CD4-positive, alpha-beta T cell treated with Interleukin-4 for 1 hour (primary cell): ENCODE data around the gene NR2C2AP.
"Not testable (repeated sequence)": the region's sequence is repeated elsewhere in the genome, so short reads cannot be mapped to it uniquely, and the experiment has no call there.

Experiments
- DNase-seq, 2 donors: peaks; one replicate each; pipeline ENCODE4 v3.0.0-alpha.2; 2020 to 2022

NR2C2AP gene, protein sequence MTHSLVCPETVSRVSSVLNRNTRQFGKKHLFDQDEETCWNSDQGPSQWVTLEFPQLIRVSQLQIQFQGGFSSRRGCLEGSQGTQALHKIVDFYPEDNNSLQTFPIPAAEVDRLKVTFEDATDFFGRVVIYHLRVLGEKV

DNA sequence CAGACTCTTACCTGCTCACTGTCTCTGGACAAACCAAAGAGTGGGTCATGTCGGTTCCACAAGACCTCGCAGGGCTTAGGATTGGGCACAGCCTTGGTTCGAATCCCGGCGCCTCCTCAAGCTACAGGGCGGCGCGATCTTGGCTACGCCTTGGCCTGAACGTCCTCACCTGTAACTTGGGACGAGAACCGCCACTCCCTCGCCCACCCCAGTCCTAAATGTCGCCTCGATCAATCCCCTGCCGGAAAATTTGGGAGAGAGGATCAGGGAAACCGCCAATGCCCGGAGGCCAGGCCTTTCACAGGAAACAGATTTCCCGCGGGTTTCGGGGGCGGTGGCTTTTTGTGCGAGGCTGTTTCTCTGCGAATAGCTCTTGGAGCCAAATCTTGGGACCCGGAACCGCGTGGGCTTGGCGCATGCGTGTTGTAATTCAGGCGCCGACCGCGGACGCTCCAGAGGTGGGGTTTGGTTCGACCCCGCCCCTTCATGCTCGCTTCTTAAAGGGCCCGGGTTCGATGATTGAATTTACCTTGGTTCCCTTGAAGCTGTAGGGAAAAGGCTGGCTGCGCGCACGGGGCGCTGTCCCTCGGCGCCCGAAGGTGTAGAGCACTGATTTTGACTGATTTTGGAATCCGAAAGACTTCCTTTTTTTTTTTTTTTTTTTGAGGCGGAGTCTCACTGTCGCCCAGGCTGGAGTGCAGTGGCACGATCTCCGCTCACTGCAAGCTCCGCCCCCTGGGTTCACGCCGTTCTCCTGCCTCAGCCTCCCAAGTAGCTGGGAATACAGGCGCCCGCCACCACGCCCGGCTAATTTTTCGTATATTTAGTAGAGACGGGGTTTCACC is at the start of gene NR2C2AP:
NR2C2AP (minus strand) TSS at position 403 of the 845 bp plus-strand sequence; CDS start at position 49, 354 bp downstream.
- peak; percentile 92 to 93 for DNase-seq

DNA sequence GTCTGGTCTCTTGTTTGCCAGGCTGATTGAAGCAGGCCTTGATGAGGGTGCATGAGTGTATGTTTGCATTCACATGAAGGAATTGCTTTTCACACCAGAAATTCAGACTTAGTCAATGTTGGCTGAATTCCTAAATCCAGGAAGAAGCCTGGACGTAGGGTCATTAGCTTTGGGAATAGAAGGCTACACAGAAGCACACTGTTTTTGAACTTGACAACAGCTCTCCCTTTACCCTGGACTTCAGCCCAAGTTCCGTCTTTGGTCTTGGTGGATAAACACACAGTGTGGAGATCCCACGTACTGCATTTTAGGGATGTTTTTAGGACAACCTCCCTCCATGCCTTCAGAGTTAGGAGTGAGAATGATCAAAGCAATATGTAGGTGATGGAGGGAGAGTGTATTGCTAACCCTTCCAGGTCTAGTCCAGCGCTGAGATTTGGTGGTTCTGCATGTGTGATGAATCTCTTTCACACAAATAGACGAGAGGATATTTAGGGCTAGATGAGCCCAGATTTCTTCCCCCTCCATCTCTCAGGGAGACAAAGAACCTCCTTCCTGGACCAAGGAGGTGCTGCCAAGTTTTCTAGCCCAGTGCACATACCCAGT is 47.1 kb upstream of the NR2C2AP start:
- no peak for DNase-seq

DNA sequence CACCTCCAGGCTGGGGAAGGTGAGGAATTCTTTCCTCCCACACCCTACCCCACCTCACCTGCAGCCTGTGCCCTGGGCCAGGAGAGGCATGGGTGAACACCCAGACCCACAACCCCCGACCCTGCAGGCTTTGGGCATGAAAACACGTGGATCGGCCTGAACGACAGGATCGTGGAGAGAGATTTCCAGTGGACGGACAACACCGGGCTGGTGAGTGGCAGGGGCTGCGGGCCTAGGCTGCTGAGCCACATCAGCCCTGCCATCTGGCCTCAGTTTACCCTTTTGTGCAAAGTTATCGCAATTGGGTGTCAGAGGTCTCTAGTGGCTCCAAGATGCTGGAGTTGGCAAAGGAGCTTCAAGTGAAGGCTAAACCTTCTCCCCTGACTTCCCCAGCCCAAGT is 37.3 kb upstream of the NR2C2AP start:
- no peak for DNase-seq

DNA sequence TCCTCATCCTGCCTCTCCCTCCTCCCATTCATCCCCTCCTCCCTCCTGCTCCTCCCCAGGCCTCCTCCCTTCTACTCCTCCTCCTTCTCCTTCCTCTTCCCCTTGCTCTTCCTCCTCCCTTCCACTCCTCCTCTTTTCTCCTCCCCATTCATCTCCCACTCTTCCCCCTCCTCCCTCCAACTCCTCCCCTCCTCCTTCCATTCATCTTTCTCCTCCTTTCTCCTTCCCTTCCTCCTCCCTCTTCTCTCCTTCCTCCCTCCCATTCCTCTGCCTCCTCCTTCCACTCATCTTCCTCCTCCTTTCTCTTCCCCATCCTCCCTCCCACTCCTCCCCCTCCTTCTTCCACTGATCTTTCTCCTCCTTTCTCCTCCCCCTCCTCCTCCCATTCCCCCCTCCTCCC is 36.5 kb upstream of the NR2C2AP start:
- no peak for DNase-seq

DNA sequence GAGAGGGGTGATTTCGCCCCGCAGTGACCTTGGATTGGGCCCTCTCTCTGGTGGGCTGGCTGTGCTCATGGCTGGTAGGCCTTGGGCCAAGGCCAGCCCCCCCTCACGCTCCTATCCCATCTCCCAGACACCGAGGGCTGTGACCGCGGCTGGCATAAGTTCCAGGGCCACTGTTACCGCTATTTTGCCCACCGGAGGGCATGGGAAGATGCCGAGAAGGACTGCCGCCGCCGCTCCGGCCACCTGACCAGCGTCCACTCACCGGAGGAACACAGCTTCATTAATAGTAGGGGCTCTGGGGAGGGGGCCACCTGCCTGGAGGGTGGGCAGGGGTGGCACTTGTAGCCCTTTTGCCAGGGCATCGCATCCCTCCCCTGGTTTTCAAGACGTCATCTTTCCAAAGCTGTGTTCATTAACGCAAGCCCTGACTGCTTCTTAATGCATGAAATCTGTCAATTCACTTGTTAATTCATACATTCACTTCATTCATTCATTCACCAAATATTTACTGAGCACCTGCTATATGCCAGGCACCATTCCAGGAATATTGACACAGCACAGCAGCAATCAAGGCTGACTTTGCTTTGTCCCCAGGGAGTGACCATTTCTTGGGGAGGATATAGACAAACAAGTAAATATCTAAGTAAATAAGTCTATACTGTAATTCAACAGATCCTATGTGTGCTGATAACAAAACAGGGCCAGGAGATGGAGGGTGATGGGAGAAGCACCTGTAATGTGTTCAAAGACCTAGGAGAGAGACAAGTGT is 35.1 kb upstream of the NR2C2AP start:
- DNase-seq = no peak

DNA sequence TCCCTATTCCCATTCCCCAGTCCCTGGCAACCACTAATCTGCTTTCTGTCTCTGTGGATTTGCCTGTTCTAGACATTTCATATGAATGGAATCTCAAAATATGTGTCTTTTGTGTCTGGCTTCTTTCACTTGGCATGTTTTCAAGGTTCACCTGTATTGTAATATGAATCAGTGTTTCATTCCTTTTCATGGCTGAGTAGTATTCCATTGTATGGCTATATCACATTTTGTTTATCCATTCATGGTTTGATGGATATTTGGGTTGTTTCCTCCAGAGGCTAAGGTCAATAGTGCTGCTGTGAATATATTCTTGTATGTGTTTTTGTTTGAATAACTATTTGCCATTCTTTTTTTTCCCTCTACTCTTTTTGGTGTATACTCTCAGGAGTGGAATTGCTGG is 33.0 kb upstream of the NR2C2AP start:
- no peak for DNase-seq

DNA sequence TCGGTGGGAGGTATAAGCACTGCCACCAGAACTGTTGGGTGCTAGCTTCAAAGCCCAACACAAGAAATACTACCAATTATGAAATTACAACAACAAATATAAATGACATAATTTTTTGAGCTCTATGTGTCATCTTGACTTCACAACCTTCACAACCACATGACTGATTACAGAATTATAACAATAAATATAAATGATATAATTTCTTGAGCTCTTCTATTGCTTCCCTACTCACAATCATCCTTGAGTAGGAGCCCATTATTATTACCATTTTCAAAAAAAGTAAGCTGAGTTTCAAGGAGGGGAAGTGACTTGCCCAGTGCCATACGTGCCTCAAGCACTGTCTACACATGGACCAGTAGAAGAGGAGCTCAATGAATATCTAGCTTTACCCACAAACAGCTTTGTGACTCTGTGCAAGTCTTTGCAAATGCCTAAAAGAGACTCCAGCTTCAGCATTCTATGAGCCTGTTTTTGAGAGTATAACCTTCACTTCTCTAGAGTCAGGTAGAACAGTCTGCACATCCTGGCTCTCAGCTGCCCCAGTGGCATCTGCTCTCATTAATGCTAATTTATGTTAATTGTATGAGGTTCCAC is 31.1 kb upstream of the NR2C2AP start:
- DNase-seq = no peak

DNA sequence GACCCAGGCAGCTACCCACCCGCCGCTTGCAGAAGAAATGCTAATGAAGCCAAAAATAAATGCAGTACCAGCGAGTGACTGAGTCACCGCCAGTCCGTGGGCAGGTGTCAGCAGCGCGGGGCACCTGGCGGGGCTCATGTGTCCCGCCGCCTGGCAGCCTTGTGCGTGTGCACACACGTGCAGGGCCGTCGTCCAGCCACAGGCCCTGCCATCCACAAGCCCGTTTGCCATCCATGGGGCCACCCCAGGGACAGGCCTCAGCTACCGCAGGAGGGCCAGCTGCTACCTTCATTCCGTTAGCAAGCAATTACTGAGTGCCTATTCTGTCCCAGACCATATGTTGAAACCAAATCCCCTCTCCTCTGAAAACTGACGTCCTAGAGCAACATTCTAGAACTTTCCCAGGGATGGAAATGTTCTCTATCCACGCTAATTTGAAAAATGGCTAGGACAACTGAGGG is 29.1 kb upstream of the NR2C2AP start:
- no peak for DNase-seq

DNA sequence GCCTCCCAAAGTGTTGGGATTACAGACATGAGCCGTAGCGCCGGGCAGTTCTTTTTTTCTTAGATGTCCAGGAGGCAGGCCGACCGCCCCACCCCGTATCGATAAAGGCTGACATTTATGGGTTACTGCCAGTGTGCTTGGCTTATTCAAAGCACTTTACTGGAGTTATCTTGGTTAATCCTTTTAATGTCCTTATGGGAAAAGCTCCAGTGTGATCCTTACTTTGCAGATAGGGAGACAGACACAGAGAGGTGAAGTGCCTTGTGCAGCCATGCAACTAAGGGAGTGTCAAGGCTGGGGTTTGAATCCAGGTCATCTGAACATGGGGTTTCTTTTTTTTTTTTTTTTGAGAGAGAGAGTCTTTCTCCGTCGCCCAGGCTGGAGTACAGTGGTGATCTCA is 27.8 kb upstream of the NR2C2AP start:
- DNase-seq = no peak

DNA sequence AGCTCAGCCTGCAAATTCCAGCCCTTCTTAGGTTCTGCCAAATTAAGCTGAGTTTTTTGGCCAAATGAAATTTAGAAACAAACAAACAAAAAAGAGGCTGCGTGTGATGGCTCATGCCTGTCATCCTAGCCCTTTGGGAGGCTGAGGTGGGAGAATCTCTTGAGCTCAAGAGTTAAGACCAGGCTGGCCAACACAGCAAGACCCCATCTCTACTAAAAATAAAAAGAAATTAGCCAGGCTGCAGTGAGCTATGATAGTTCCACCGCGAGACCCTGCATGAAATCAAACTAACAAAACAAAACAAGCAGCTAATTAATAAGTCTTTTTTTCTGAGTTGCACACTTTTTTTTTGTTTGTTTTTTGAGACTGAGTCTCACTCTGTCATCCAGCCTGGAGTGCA is 26.5 kb upstream of the NR2C2AP start:
- DNase-seq = no peak

DNA sequence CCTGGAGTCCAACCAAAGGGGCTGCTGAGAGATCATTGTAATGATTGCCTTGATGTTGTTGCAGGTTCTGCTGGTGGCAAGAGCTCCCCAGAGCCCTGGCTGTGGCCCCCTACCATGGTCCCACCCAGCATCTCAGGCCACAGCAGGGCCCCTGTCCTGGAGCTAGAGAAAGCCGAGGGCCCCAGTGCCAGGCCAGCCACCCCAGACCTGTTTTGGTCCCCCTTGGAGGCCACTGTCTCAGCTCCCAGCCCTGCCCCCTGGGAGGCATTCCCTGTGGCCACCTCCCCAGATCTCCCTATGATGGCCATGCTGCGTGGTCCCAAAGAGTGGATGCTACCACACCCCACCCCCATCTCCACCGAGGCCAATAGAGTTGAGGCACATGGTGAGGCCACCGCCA is 24.0 kb upstream of the NR2C2AP start:
- DNase-seq = no peak

DNA sequence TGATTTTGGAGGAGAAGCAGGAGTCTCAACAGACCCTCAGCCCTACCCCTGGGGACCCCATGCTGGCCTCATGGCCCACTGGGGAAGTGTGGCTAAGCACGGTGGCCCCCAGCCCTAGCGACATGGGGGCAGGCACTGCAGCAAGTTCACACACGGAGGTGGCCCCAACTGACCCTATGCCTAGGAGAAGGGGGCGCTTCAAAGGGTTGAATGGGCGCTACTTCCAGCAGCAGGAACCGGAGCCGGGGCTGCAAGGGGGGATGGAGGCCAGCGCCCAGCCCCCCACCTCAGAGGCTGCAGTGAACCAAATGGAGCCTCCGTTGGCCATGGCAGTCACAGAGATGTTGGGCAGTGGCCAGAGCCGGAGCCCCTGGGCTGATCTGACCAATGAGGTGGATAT is 23.4 kb upstream of the NR2C2AP start:
- DNase-seq = no peak

DNA sequence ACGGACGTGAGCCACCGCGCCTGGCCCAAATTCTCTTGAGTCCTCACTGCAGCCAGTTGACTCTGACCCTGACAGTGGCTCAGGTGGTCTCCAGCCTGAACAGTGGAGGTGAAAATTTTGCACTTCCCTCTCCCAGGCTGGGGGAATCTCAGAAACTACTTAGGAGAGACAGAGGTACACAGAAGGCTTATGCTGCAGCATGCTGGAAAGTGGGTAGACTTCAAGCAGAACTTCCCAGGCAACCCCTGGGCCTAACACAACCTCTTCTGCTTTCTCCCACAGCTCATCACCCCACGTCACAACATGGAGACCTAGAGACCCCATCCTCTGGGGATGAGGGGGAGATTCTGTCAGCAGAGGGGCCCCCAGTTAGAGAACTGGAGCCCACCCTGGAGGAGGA is 23.0 kb upstream of the NR2C2AP start:
- no peak for DNase-seq

DNA sequence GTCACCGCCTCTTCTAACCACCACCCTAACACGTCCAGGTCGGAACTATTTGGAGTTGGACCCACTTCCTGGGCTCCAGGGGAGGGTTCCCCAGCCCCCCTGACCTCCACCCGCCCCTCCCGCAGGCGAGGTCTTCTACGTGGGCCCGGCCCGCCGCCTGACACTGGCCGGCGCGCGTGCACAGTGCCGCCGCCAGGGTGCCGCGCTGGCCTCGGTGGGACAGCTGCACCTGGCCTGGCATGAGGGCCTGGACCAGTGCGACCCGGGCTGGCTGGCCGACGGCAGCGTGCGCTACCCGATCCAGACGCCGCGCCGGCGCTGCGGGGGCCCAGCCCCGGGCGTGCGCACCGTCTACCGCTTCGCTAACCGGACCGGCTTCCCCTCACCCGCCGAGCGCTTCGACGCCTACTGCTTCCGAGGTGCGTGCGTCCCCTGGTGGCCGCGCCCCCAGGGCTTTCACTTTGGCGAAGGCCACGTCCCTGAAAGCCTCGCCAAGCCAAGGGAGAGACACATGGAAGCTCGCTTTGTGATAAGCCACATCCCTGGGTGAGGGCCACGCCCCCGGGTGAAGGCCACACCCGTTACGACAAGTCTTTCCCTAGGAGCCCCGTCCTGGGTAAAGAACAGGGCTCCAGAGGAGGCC is 21.8 kb upstream of the NR2C2AP start:
- DNase-seq = peak; percentile 78 to 80

DNA sequence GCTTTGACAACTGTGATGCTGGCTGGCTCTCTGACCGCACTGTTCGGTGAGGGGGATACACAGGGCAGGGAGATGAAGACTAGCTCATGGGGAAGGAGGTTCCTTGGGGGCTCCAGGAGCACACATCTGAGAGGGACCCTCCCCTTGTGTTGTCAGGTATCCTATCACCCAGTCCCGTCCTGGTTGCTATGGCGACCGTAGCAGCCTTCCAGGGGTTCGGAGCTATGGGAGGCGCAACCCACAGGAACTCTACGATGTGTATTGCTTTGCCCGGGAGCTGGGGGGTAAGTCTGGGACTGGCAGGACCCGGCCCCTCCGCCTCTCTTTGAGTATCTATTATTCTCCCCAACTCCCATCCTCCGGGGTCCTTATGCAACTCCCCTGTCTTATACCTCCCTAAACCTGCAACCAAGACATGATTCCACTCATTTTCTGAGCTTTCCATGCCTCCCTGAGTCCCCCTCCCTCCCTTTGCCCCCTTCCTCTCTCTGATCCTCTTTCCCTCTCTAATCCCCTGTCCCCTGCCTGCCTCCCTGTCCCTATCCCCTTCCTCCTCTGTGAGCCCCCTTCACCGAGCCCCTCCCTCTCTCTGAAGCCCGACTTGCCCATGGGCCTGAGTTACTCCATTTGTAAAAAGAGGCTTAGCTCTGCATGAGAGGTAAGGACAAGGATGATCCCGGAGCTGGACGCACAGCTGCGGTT is 21.1 kb upstream of the NR2C2AP start:
- DNase-seq = no peak

DNA sequence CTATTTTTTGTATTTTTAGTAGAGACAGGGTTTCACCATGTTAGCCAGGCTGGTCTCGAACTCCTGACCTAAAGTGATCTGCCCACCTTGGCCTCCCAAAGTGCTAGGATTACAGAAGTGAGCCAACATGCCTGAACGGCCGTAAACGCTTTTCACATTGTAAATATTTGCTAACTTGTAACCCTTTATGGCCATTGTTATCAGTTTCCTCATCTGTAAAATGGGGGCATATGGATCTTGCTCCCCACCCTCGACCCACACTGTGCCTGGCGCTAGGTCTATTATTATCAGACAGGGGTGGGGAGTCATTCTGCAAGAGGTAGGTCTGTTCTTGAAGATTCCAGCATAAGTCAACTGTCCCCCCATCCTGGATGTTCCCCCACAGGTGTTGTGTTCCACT is 20.4 kb upstream of the NR2C2AP start:
- DNase-seq = no peak

DNA sequence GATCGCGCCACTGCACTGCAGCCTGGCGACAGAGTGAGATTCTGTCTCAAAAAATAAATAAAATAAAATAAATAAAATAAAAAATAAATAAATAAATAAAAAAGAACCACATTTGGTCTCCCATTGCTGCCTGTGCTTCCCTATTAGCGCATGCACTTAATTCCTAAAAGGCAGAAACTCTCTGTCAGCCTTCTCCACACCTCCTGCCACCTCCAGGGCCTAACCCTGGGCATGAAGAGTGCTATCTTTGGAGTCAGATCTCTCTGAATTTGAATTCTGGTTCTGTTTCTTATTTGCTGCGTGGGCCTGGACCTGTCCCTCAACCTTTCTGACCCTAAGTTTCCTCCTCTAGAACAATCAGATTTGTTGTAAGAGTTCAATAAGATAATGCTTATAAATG is 19.8 kb upstream of the NR2C2AP start:
- DNase-seq = no peak

DNA sequence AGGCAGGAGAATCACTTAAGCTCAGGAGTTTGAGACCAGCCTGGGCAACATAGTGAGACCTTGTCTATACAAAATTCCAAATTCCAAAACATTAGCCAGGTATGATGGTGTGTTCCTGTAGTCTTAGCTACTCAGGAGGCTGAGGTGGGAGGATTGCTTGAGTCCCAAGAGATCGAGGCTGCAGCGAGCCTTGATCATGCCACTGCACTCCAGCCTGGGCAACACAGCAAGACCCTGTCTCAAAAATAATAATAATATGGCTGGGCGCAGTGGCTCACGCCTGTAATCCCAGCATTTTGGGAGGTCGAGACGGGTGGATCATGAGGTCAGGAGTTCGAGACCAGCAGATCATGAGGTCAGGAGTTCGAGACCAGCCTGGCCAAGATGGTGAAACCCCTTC is 17.8 kb upstream of the NR2C2AP start:
- DNase-seq = not testable (repeated sequence)

DNA sequence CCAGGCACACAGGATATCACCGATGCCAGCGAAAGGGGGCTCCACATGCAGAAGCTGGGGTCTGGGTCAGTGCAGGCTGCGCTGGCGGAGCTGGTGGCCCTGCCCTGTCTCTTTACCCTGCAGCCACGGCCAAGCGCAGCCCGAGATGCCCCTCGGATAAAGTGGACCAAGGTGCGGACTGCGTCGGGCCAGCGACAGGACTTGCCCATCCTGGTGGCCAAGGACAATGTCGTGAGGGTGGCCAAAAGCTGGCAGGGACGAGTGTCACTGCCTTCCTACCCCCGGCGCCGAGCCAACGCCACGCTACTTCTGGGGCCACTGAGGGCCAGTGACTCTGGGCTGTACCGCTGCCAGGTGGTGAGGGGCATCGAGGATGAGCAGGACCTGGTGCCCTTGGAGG is 15.7 kb upstream of the NR2C2AP start:
- DNase-seq = no peak

DNA sequence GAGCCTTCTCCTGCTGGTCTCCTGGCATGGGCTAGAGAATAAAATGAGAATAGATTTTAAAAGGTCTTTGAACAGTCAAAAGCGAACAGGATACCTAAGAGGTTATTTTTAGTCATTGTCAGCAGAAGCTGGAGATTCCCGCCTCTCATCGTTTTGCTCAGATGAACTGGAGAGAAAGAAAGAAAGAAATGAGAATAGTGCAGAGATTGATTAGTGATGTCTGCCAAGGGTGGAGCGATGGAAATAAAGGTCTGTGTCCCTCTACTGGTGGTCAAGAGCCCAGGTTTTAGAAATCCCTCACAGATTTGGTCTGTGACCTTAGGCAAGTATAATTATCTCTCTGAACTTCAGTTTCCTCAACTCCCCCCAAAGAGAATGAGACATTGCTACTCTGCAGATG is 13.9 kb upstream of the NR2C2AP start:
- DNase-seq = peak in 1 of 2 donors; percentile 13

DNA sequence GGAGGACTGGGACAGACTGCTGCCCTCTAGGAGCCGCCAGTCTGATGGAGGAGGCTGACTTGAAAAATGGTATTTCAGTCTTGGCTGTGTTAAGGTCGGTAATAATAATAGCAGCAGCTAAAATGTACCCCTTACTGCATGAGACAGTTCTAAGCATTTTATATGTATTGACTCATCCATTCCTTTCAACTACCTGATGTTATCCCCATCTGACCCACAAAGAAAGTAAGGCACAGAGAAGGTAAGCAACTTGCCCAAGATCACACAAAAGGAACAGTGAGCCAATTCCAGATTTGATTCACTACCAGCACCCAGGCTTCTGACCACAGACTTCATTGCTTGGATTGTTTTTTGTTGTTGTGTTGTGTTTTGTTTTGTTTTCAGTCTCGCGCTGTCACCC is 12.6 kb upstream of the NR2C2AP start:
- DNase-seq = no peak

DNA sequence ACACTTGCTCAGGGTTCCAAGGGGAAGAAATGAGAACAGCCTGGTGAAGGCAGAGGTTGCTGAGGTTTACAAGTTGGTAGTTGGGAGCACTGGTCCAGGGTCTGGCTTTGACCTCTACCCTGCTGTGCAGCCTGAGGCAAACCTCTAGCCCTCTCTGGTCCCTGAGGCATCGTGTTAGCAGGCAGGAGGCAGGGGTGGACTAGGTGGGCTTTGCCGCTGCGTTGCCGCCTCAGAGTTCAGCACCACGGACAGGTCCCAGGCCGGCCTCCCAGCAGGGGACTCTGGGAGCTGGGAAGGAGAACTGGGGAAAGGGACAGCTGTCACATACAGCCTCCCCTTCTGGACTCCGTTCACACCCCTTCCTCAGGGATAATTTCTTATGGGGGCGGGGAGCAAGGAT is 11.7 kb upstream of the NR2C2AP start:
- DNase-seq = no peak
